ENCODE results near the gene ARHGAP22.

Gene ARHGAP22

GRCh38 chr10:48493083-48493871, 111.6 kb downstream of the ARHGAP22 start:
- Histone ChIP-seq H3K27ac (no peak overlapping the region), H3K9me3 (replicated peaks in 1 of 11) (no peaks in the 10 kb centered on the region), H3K27me3 (no peaks in the 10 kb centered on the region), H3K4me2 (peak overlapping the region; percentile 45 to 76 (median 62)), H3K4me1 (peaks cover 18 to 46% (median 29%) of the 10 kb centered on the region in 10 experiments), H3K36me3 (no peaks in the 10 kb centered on the region; a peak in 1 of 22 replicates), H4K20me1 (peaks cover 0 to 57% (median 0%) of the 10 kb centered on the region in 11 experiments; a peak in 5 of 22 replicates), H3K9ac (no peak overlapping the region), H3K4me3 (no peak overlapping the region)
- no peak for TF ChIP-seq Cebpa-rat (IDR thresholded peaks at IDR 0.05)

- Histone ChIP-seq H3K4me2 (no peak overlapping the region), H3K9ac (no peak overlapping the region), H4K20me1 (peaks cover 0 to 47% (median 0%) of the 10 kb centered on the region in 11 experiments; a peak in 5 of 22 replicates), H3K9me3 (replicated peaks in 1 of 11) (no peaks in the 10 kb centered on the region), H3K27me3 (no peaks in the 10 kb centered on the region), H3K27ac (no peak overlapping the region), H3K36me3 (no peaks in the 10 kb centered on the region; a peak in 1 of 22 replicates), H3K4me3 (no peak overlapping the region), H3K4me1 (peaks cover 18 to 35% (median 21%) of the 10 kb centered on the region in 10 experiments)
- no peak for TF ChIP-seq Cebpa-rat (IDR thresholded peaks at IDR 0.05)
Measured at GRCh38 chr10:48492201-48492600, 112.7 kb downstream of the ARHGAP22 start.

- H3K9me3 ChIP-seq (replicated peaks in 1 of 11): no peaks in the 10 kb centered on the region
- H4K20me1 ChIP-seq: peaks cover 0 to 40% (median 0%) of the 10 kb centered on the region in 11 experiments; a peak in 5 of 22 replicates
- peaks cover 0 to 5% (median 0%) of the 10 kb centered on the region in 11 experiments; a peak in 2 of 22 replicates for H3K36me3 ChIP-seq
- TF ChIP-seq Cebpa-rat (IDR thresholded peaks at IDR 0.05): no peak
- no peaks in the 10 kb centered on the region for H3K27me3 ChIP-seq
- no peak overlapping the region for H3K4me2 ChIP-seq
- no peak overlapping the region for H3K4me3 ChIP-seq
- H3K4me1 ChIP-seq: peaks cover 14 to 29% (median 19%) of the 10 kb centered on the region in 10 experiments
- H3K9ac ChIP-seq: no peak overlapping the region
- H3K27ac ChIP-seq: no peak overlapping the region
Measured at GRCh38 chr10:48491392-48492139, 113.3 kb downstream of the ARHGAP22 start.

GRCh38 chr10:48490946-48491345, 113.9 kb downstream of the ARHGAP22 start:
- Histone ChIP-seq H3K9ac (no peak overlapping the region), H3K4me2 (no peak overlapping the region), H3K36me3 (peaks cover 0 to 6% (median 0%) of the 10 kb centered on the region in 11 experiments; a peak in 2 of 22 replicates), H3K4me3 (no peak overlapping the region), H3K9me3 (replicated peaks in 1 of 11) (no peaks in the 10 kb centered on the region), H3K4me1 (peaks cover 13 to 22% (median 19%) of the 10 kb centered on the region in 10 experiments), H3K27me3 (no peaks in the 10 kb centered on the region), H3K27ac (no peak overlapping the region), H4K20me1 (peaks cover 0 to 36% (median 0%) of the 10 kb centered on the region in 11 experiments; a peak in 5 of 22 replicates)
- no peak for TF ChIP-seq Cebpa-rat (IDR thresholded peaks at IDR 0.05)

- Histone ChIP-seq H3K4me2 (no peak overlapping the region), H3K4me3 (no peak overlapping the region), H3K27ac (no peak overlapping the region), H3K4me1 (peaks cover 13 to 21% (median 19%) of the 10 kb centered on the region in 10 experiments), H3K9me3 (replicated peaks in 1 of 11) (no peaks in the 10 kb centered on the region), H3K9ac (no peak overlapping the region), H3K36me3 (peaks cover 0 to 6% (median 0%) of the 10 kb centered on the region in 11 experiments; a peak in 2 of 22 replicates), H4K20me1 (peaks cover 0 to 33% (median 0%) of the 10 kb centered on the region in 11 experiments; a peak in 5 of 22 replicates), H3K27me3 (no peaks in the 10 kb centered on the region)
- TF ChIP-seq Cebpa-rat (IDR thresholded peaks at IDR 0.05): no peak
Measured at GRCh38 chr10:48490571-48490940, 114.3 kb downstream of the ARHGAP22 start.

GRCh38 chr10:48489099-48489498, 115.8 kb downstream of the ARHGAP22 start:
- Histone ChIP-seq H4K20me1 (peaks cover 0 to 26% (median 0%) of the 10 kb centered on the region in 11 experiments; a peak in 4 of 22 replicates), H3K27ac (no peak overlapping the region), H3K4me3 (no peak overlapping the region), H3K4me2 (no peak overlapping the region), H3K27me3 (no peaks in the 10 kb centered on the region), H3K9ac (no peak overlapping the region), H3K36me3 (peaks cover 0 to 6% (median 0%) of the 10 kb centered on the region in 11 experiments; a peak in 2 of 22 replicates), H3K4me1 (peaks cover 12 to 15% (median 13%) of the 10 kb centered on the region in 10 experiments), H3K9me3 (replicated peaks in 1 of 11) (no peaks in the 10 kb centered on the region)
- TF ChIP-seq Cebpa-rat (IDR thresholded peaks at IDR 0.05): no peak

- Histone ChIP-seq H3K4me1 (no peaks in the 10 kb centered on the region), H3K9me3 (replicated peaks in 1 of 11) (no peaks in the 10 kb centered on the region), H3K9ac (no peak overlapping the region), H3K4me3 (no peak overlapping the region), H3K36me3 (peaks cover 0 to 6% (median 0%) of the 10 kb centered on the region in 11 experiments; a peak in 2 of 22 replicates), H3K27ac (no peak overlapping the region), H3K27me3 (no peaks in the 10 kb centered on the region), H4K20me1 (peaks cover 0 to 15% (median 0%) of the 10 kb centered on the region in 11 experiments; a peak in 2 of 22 replicates), H3K4me2 (no peak overlapping the region)
- no peak for TF ChIP-seq Cebpa-rat (IDR thresholded peaks at IDR 0.05)
Measured at GRCh38 chr10:48487244-48487643, 117.6 kb downstream of the ARHGAP22 start.

GRCh38 chr10:48485711-48486110, 119.2 kb downstream of the ARHGAP22 start:
- TF ChIP-seq Cebpa-rat (IDR thresholded peaks at IDR 0.05): no peak
- Histone ChIP-seq H4K20me1 (peaks cover 0 to 4% (median 0%) of the 10 kb centered on the region in 11 experiments; a peak in 1 of 22 replicates), H3K4me1 (peaks cover 0 to 7% (median 4%) of the 10 kb centered on the region in 10 experiments; a peak in 8 of 20 replicates), H3K9ac (no peak overlapping the region), H3K4me3 (no peak overlapping the region), H3K27me3 (no peaks in the 10 kb centered on the region), H3K36me3 (peaks cover 0 to 6% (median 0%) of the 10 kb centered on the region in 11 experiments; a peak in 2 of 22 replicates), H3K27ac (no peak overlapping the region), H3K4me2 (no peak overlapping the region), H3K9me3 (replicated peaks in 1 of 11) (no peaks in the 10 kb centered on the region)

GRCh38 chr10:48484911-48485310, 120.0 kb downstream of the ARHGAP22 start:
- H4K20me1 ChIP-seq: peaks cover 0 to 4% (median 0%) of the 10 kb centered on the region in 11 experiments; a peak in 1 of 22 replicates
- H3K27me3 ChIP-seq: no peaks in the 10 kb centered on the region
- no peaks in the 10 kb centered on the region for H3K9me3 ChIP-seq (replicated peaks in 1 of 11)
- no peak overlapping the region for H3K9ac ChIP-seq
- TF ChIP-seq Cebpa-rat (IDR thresholded peaks at IDR 0.05): no peak
- H3K36me3 ChIP-seq: peaks cover 0 to 6% (median 0%) of the 10 kb centered on the region in 11 experiments; a peak in 1 of 22 replicates
- no peak overlapping the region for H3K27ac ChIP-seq
- peaks cover 0 to 11% (median 7%) of the 10 kb centered on the region in 10 experiments; a peak in 8 of 20 replicates for H3K4me1 ChIP-seq
- no peak overlapping the region for H3K4me2 ChIP-seq
- no peak overlapping the region for H3K4me3 ChIP-seq
